ENCODE data around the gene PPP1R11. TPM values are rescaled to one million over a fixed set of nuclear protein-coding genes. Genes with fewer than 3 reads are reported as not detected.

The PPP1R11 gene
- polyA plus RNA-seq, 3 donors = 65.9 to 70.4 (median 66.3) TPM

Other genes with a start within 250 kb of the PPP1R11 start
- gene HLA-G, start 239.4 kb upstream of the PPP1R11 start, polyA plus RNA-seq (ENCODE audit: insufficient read length in 3 of 3) = 10 to 100 TPM in 1 of 3 donors, 1 to 10 TPM in 1, under 1 TPM in 1; 0.51 to 17.0 (median 6.2) TPM
- 100 to 1,000 TPM; 154 to 222 (median 202) TPM for gene HLA-A, start 124.7 kb upstream of the PPP1R11 start, polyA plus RNA-seq (ENCODE audit: insufficient read length in 3 of 3)
- gene POLR1H, start 5.9 kb upstream of the PPP1R11 start, polyA plus RNA-seq (ENCODE audit: insufficient read length in 3 of 3) = 10 to 100 TPM; 38.7 to 46.4 (median 43.4) TPM
- gene RNF39, start 8.6 kb downstream of the PPP1R11 start, polyA plus RNA-seq (ENCODE audit: insufficient read length in 3 of 3) = 1 to 10 TPM; 1.3 to 1.7 (median 1.5) TPM
- under 1 TPM in 1 of 3 donors, not detected in 2; 0.26 TPM for gene TRIM31, start 45.9 kb downstream of the PPP1R11 start, polyA plus RNA-seq (ENCODE audit: insufficient read length in 3 of 3)
- gene TRIM40, start 68.9 kb downstream of the PPP1R11 start, polyA plus RNA-seq (ENCODE audit: insufficient read length in 3 of 3) = under 1 TPM in 2 of 3 donors, not detected in 1; 0.07 to 0.10 TPM
- under 1 TPM; 0.36 to 0.82 (median 0.47) TPM for gene TRIM10, start 94.0 kb downstream of the PPP1R11 start, polyA plus RNA-seq (ENCODE audit: insufficient read length in 3 of 3)
- gene TRIM15, start 96.3 kb downstream of the PPP1R11 start, polyA plus RNA-seq (ENCODE audit: insufficient read length in 3 of 3) = under 1 TPM; 0.19 to 0.28 (median 0.26) TPM
- gene TRIM26, start 146.2 kb downstream of the PPP1R11 start, polyA plus RNA-seq (ENCODE audit: insufficient read length in 3 of 3) = 10 to 100 TPM; 33.3 to 36.5 (median 35.3) TPM

Data from right renal cortex interstitium (tissue), 3 donors.